ENCODE results near the gene ESF1.

DNA sequence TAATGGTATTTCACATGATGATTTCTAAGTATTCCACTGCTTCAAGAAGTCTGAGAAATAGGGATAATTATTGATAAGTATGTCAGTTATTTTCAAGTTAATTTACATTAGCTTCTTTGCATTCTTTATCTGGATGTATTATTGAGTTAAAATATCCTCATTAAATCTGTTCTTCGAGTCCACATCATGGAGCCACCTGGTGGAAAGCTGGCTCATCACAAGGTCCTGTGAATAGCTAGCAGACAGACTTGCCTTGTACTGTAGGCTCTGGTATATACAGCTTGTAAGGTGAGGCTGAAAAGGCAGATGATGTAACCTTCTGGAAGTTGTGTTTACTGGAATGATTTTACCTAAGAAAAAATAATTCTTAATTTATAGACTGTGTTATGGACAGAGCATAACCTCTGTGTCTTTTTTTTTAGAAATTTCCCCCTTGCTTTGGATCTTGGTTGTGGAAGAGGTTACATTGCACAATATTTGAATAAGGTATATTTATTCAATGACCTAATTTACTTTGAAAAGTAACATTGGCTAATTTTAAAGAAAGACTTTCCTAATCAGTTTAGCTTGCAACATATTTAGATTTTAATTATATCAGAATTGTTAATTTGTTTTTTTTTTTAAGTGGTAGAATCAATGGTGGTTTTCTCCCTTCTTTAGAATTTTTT lies 3.6 kb upstream of the ESF1 start:
- TF ChIP-seq, protein P1, sequence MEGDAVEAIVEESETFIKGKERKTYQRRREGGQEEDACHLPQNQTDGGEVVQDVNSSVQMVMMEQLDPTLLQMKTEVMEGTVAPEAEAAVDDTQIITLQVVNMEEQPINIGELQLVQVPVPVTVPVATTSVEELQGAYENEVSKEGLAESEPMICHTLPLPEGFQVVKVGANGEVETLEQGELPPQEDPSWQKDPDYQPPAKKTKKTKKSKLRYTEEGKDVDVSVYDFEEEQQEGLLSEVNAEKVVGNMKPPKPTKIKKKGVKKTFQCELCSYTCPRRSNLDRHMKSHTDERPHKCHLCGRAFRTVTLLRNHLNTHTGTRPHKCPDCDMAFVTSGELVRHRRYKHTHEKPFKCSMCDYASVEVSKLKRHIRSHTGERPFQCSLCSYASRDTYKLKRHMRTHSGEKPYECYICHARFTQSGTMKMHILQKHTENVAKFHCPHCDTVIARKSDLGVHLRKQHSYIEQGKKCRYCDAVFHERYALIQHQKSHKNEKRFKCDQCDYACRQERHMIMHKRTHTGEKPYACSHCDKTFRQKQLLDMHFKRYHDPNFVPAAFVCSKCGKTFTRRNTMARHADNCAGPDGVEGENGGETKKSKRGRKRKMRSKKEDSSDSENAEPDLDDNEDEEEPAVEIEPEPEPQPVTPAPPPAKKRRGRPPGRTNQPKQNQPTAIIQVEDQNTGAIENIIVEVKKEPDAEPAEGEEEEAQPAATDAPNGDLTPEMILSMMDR (IDR thresholded peaks at IDR 0.05) = no peak
- TF ChIP-seq POLR2A (IDR thresholded peaks at IDR 0.05) (no peak), EP300 (IDR thresholded peaks at IDR 0.05) (no peak)
